ENCODE results near the gene LSAMP.

DNA sequence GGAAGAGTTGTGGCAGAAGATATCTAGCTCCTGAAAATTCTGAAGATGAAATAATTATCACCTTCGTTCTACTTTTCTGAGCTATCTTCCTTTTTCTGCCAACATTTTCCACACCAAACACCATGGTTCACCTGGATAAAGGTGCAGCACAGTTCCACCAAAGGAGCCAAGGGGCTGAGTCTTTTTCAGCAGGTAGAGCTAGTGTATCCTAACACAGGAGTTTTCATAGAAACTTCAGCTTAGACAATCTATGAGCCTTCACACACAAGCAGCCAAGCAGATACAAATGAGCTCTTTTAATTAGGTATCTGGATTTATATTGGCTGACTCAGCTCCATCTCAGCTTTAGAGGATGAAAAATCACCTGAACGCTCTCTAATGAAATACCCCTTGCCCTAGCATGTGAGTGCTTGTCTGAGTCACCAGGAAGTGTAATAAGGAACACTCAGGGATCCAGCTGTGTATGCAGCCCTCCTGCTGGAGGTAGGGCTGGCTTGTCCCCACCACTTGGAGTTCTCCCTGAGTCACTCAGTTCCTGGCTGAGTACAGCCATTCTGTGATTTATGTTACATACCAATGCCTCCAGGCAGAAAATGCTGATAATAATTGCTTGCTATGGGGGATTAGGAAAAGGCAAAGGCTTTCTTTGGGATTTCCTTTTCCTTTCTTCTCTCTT, 385.7 kb downstream of the LSAMP start:
- TF ChIP-seq, protein P1, sequence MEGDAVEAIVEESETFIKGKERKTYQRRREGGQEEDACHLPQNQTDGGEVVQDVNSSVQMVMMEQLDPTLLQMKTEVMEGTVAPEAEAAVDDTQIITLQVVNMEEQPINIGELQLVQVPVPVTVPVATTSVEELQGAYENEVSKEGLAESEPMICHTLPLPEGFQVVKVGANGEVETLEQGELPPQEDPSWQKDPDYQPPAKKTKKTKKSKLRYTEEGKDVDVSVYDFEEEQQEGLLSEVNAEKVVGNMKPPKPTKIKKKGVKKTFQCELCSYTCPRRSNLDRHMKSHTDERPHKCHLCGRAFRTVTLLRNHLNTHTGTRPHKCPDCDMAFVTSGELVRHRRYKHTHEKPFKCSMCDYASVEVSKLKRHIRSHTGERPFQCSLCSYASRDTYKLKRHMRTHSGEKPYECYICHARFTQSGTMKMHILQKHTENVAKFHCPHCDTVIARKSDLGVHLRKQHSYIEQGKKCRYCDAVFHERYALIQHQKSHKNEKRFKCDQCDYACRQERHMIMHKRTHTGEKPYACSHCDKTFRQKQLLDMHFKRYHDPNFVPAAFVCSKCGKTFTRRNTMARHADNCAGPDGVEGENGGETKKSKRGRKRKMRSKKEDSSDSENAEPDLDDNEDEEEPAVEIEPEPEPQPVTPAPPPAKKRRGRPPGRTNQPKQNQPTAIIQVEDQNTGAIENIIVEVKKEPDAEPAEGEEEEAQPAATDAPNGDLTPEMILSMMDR (conservative IDR thresholded peaks at IDR 0.05; ENCODE audit: low read depth in 2 of 2): no peak
- TF ChIP-seq EZH2 (IDR thresholded peaks at IDR 0.05; ENCODE audit: low read depth, unreplicated experiment) (no peak), ZNF462 (CRISPR knock-in tag; IDR thresholded peaks at IDR 0.05) (0 out of 2 replicates have a peak, but pooled peaks have one; percentile 35), STAT1 (IDR thresholded peaks at IDR 0.05; ENCODE audit: unreplicated experiment) (no peak), EZH2phosphoT487 (IDR thresholded peaks at IDR 0.05; ENCODE audit: unreplicated experiment) (no peak), POLR2AphosphoS5 (IDR thresholded peaks at IDR 0.05; ENCODE audit: low read depth) (no peak), JUNB (IDR thresholded peaks at IDR 0.05; ENCODE audit: unreplicated experiment) (no peak), CREB1 (CRISPR knock-in tag; IDR thresholded peaks at IDR 0.05; ENCODE audit: low read depth) (no peak), ZNF331 (CRISPR knock-in tag; IDR thresholded peaks at IDR 0.05; ENCODE audit: low read depth) (no peak), ZNF114 (CRISPR knock-in tag; IDR thresholded peaks at IDR 0.05) (no peak)
- TF ChIP-seq, protein P2, sequence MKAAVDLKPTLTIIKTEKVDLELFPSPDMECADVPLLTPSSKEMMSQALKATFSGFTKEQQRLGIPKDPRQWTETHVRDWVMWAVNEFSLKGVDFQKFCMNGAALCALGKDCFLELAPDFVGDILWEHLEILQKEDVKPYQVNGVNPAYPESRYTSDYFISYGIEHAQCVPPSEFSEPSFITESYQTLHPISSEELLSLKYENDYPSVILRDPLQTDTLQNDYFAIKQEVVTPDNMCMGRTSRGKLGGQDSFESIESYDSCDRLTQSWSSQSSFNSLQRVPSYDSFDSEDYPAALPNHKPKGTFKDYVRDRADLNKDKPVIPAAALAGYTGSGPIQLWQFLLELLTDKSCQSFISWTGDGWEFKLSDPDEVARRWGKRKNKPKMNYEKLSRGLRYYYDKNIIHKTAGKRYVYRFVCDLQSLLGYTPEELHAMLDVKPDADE (IDR thresholded peaks at IDR 0.05): no peak
- TF ChIP-seq, protein P3, sequence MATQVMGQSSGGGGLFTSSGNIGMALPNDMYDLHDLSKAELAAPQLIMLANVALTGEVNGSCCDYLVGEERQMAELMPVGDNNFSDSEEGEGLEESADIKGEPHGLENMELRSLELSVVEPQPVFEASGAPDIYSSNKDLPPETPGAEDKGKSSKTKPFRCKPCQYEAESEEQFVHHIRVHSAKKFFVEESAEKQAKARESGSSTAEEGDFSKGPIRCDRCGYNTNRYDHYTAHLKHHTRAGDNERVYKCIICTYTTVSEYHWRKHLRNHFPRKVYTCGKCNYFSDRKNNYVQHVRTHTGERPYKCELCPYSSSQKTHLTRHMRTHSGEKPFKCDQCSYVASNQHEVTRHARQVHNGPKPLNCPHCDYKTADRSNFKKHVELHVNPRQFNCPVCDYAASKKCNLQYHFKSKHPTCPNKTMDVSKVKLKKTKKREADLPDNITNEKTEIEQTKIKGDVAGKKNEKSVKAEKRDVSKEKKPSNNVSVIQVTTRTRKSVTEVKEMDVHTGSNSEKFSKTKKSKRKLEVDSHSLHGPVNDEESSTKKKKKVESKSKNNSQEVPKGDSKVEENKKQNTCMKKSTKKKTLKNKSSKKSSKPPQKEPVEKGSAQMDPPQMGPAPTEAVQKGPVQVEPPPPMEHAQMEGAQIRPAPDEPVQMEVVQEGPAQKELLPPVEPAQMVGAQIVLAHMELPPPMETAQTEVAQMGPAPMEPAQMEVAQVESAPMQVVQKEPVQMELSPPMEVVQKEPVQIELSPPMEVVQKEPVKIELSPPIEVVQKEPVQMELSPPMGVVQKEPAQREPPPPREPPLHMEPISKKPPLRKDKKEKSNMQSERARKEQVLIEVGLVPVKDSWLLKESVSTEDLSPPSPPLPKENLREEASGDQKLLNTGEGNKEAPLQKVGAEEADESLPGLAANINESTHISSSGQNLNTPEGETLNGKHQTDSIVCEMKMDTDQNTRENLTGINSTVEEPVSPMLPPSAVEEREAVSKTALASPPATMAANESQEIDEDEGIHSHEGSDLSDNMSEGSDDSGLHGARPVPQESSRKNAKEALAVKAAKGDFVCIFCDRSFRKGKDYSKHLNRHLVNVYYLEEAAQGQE (IDR thresholded peaks at IDR 0.05; ENCODE audit: unreplicated experiment): no peak
